ENCODE measurements around the gene SLC27A2.

SLC27A2 gene

GRCh38 chr15:50144341-50145120, 37.5 kb upstream of the SLC27A2 start:
- H3K4me3 ChIP-seq = no peak overlapping the region
- H3K27ac ChIP-seq = no peak overlapping the region
- H3K9me3 ChIP-seq = no peaks in the 10 kb centered on the region
- no peak for TF ChIP-seq CTCF (IDR thresholded peaks at IDR 0.05)
- intact Hi-C loops (cut with DNase I; ENCODE audit: low total_unique reads) = loop anchor here (5.0 to 10.0 kb wide), 2 partner anchors 912 to 1290 kb away; no protein-coding TSS in a partner anchor
- no peaks in the 10 kb centered on the region for H3K4me1 ChIP-seq
- no peak for DNase-seq
- no peaks in the 10 kb centered on the region for H3K27me3 ChIP-seq
- H3K36me3 ChIP-seq = no peaks in the 10 kb centered on the region

- Histone ChIP-seq H3K27me3 (no peaks in the 10 kb centered on the region), H3K4me1 (no peaks in the 10 kb centered on the region), H3K4me3 (no peak overlapping the region), H3K36me3 (no peaks in the 10 kb centered on the region), H3K27ac (no peak overlapping the region), H3K9me3 (no peaks in the 10 kb centered on the region)
- TF ChIP-seq CTCF (IDR thresholded peaks at IDR 0.05) = peak; percentile 51 to 77
- DNase-seq = no peak
- intact Hi-C loops (cut with DNase I; ENCODE audit: low total_unique reads) = loop anchor here (5.0 to 10.0 kb wide), 2 partner anchors 913 to 1291 kb away; no protein-coding TSS in a partner anchor
Measured at GRCh38 chr15:50145451-50145872, 36.5 kb upstream of the SLC27A2 start.

- H3K4me3 ChIP-seq = no peak overlapping the region
- DNase-seq = no peak
- no peaks in the 10 kb centered on the region for H3K4me1 ChIP-seq
- intact Hi-C loops (cut with DNase I; ENCODE audit: low total_unique reads) = loop anchor here (5.0 to 10.0 kb wide), 2 partner anchors 914 to 1292 kb away; no protein-coding TSS in a partner anchor
- no peaks in the 10 kb centered on the region for H3K9me3 ChIP-seq
- no peaks in the 10 kb centered on the region for H3K36me3 ChIP-seq
- H3K27ac ChIP-seq = no peak overlapping the region
- no peaks in the 10 kb centered on the region for H3K27me3 ChIP-seq
- no peak for TF ChIP-seq CTCF (IDR thresholded peaks at IDR 0.05)
Measured at GRCh38 chr15:50146632-50147031, 35.4 kb upstream of the SLC27A2 start.

- H3K36me3 ChIP-seq = no peaks in the 10 kb centered on the region
- H3K9me3 ChIP-seq = no peaks in the 10 kb centered on the region
- no peaks in the 10 kb centered on the region for H3K27me3 ChIP-seq
- H3K4me3 ChIP-seq = no peak overlapping the region
- no peak for DNase-seq
- TF ChIP-seq CTCF (IDR thresholded peaks at IDR 0.05) = no peak
- intact Hi-C loops (cut with DNase I; ENCODE audit: low total_unique reads) = loop anchor here (5.0 to 10.0 kb wide), 2 partner anchors 916 to 1294 kb away; no protein-coding TSS in a partner anchor
- H3K4me1 ChIP-seq = no peaks in the 10 kb centered on the region
- H3K27ac ChIP-seq = no peak overlapping the region
Measured at GRCh38 chr15:50148362-50148963, 33.5 kb upstream of the SLC27A2 start.

- no peak for TF ChIP-seq CTCF (IDR thresholded peaks at IDR 0.05)
- Histone ChIP-seq H3K36me3 (no peaks in the 10 kb centered on the region), H3K4me3 (no peak overlapping the region), H3K4me1 (no peaks in the 10 kb centered on the region), H3K27me3 (no peaks in the 10 kb centered on the region), H3K9me3 (no peaks in the 10 kb centered on the region), H3K27ac (no peak overlapping the region)
- intact Hi-C loops (cut with DNase I; ENCODE audit: low total_unique reads) = loop anchor here (5.0 to 10.0 kb wide), 2 partner anchors 917 to 1294 kb away; no protein-coding TSS in a partner anchor
- DNase-seq = no peak
Measured at GRCh38 chr15:50149090-50149489, 32.9 kb upstream of the SLC27A2 start.
